ENCODE data around the gene KCNA10. TPM values are rescaled to one million over a fixed set of nuclear protein-coding genes. Genes with fewer than 3 reads are reported as not detected.
"Not testable (repeated sequence)": the region's sequence is repeated elsewhere in the genome, so short reads cannot be mapped to it uniquely, and the experiment has no call there.

The KCNA10 gene
- total RNA-seq, 1 donor from 2014 or later = not detected

DNA sequence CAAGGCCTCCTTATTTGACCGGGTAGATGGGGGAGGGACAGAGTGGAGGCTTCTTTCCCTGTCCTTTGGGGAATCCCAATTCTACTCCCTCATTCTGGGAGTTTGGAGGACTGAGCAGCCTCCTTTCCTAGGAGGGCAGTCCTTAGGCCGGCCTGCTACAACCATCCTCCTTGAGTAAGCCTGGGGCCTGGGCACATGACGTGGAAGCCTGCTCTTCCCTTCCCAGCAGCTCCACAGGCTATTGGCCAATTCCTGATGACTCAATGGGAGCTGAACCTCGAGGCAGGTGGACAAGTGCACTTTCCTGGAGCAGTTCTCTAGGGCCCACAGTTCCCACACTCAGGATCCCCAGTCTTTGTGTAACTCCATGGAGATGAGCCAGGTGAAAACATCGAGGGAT lies 3.1 kb downstream of the KCNA10 start:
- TF ChIP-seq, protein P1, sequence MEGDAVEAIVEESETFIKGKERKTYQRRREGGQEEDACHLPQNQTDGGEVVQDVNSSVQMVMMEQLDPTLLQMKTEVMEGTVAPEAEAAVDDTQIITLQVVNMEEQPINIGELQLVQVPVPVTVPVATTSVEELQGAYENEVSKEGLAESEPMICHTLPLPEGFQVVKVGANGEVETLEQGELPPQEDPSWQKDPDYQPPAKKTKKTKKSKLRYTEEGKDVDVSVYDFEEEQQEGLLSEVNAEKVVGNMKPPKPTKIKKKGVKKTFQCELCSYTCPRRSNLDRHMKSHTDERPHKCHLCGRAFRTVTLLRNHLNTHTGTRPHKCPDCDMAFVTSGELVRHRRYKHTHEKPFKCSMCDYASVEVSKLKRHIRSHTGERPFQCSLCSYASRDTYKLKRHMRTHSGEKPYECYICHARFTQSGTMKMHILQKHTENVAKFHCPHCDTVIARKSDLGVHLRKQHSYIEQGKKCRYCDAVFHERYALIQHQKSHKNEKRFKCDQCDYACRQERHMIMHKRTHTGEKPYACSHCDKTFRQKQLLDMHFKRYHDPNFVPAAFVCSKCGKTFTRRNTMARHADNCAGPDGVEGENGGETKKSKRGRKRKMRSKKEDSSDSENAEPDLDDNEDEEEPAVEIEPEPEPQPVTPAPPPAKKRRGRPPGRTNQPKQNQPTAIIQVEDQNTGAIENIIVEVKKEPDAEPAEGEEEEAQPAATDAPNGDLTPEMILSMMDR (IDR thresholded peaks at IDR 0.05; ENCODE audit: unreplicated experiment) = no peak
- Mint-ChIP-seq H3K36me3 (ENCODE audit: insufficient read depth) (no peaks in the 10 kb centered on the region), H3K4me1 (ENCODE audit: low read depth) (no peaks in the 10 kb centered on the region), H3K27ac (no peak overlapping the region), H3K27me3 (peaks cover 9% of the 10 kb centered on the region), H3K4me3 (ENCODE audit: low read depth) (no peak overlapping the region), H3K9me3 (ENCODE audit: low read depth) (peaks cover 6% of the 10 kb centered on the region)
- DNase-seq (ENCODE audit: low spot score, unreplicated experiment) = no peak

DNA sequence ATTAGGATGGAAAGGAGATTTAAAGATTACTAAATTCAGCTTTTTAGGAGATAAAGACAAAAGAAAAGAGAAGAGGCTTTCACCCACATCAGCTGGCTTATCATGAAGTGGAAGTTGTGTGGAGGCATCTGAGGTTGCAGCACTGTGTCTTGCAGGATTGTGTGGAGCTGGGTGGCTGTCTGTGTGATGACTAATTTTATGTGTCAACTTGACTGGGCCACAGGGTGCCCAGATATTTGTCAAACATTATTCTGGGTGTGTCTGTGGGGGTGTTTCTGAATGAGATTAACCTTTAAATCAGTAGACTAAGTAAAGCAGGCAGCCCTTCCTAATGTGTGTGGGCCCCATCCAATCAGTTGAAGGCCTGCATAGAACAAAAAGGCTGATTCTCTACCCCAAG lies 3.9 kb downstream of the KCNA10 start:
- TF ChIP-seq, protein P1 (IDR thresholded peaks at IDR 0.05; ENCODE audit: unreplicated experiment) = no peak
- H3K27me3 Mint-ChIP-seq = peaks cover 9% of the 10 kb centered on the region
- H3K9me3 Mint-ChIP-seq (ENCODE audit: low read depth) = peaks cover 6% of the 10 kb centered on the region
- DNase-seq (ENCODE audit: low spot score, unreplicated experiment) = no peak
- no peak overlapping the region for H3K4me3 Mint-ChIP-seq (ENCODE audit: low read depth)
- no peaks in the 10 kb centered on the region for H3K36me3 Mint-ChIP-seq (ENCODE audit: insufficient read depth)
- H3K4me1 Mint-ChIP-seq (ENCODE audit: low read depth) = no peaks in the 10 kb centered on the region
- no peak overlapping the region for H3K27ac Mint-ChIP-seq

DNA sequence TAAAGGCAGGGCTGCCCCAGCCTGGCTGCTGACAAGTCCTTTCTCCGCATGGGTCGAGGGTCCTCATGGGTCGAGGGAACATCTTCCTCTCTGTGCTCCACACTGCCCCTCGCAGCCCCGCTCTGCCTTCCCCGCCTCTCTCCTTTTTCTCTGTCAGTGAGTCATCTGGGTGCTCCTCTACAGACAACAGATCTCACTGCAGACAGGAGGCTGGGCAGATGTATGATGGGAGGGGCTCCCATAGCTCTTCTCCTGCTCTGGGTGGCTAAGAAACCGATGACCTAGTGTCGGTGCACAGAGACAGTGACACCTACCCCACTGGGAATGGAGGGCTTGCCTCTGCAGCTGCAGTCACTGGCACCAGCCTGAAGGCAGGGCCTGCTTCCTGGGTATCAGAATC lies 5.5 kb downstream of the KCNA10 start:
- H3K9me3 Mint-ChIP-seq (ENCODE audit: low read depth) = peaks cover 6% of the 10 kb centered on the region
- H3K36me3 Mint-ChIP-seq (ENCODE audit: insufficient read depth) = no peaks in the 10 kb centered on the region

DNA sequence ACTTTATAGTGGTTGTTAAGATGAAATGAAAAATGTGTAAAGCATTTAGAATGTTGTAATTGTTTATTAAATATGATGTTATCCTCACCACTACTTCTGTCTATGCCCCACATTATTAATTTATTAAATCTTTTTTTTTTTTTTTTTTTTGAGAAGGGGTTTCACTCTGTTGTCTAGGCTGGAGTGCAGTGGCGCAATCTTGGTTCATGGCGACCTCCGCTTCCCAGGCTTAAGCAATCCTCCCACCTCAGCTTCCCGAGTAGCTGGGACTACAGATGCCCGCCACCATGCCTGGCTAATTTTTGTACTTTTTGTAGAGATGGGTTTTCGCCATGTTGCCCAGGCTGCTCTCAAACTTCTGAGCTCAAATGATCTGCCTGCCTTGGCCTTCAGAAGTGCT lies 7.5 kb downstream of the KCNA10 start:
- H3K36me3 Mint-ChIP-seq (ENCODE audit: insufficient read depth) = no peaks in the 10 kb centered on the region
- no peak overlapping the region for H3K4me3 Mint-ChIP-seq (ENCODE audit: low read depth)
- no peak for DNase-seq (ENCODE audit: low spot score, unreplicated experiment)
- peaks cover 3% of the 10 kb centered on the region for H3K4me1 Mint-ChIP-seq (ENCODE audit: low read depth)
- TF ChIP-seq, protein P1 (IDR thresholded peaks at IDR 0.05; ENCODE audit: unreplicated experiment) = no peak
- H3K9me3 Mint-ChIP-seq (ENCODE audit: low read depth) = no peaks in the 10 kb centered on the region
- no peak overlapping the region for H3K27ac Mint-ChIP-seq
- H3K27me3 Mint-ChIP-seq = peaks cover 20% of the 10 kb centered on the region

More for the DNA sequence above, 5.5 kb downstream of the KCNA10 start:
- no peaks in the 10 kb centered on the region for H3K4me1 Mint-ChIP-seq (ENCODE audit: low read depth)
- no peak for DNase-seq (ENCODE audit: low spot score, unreplicated experiment)
- no peak overlapping the region for H3K4me3 Mint-ChIP-seq (ENCODE audit: low read depth)
- H3K27me3 Mint-ChIP-seq = peaks cover 9% of the 10 kb centered on the region
- TF ChIP-seq, protein P1 (IDR thresholded peaks at IDR 0.05; ENCODE audit: unreplicated experiment) = no peak
- no peak overlapping the region for H3K27ac Mint-ChIP-seq

DNA sequence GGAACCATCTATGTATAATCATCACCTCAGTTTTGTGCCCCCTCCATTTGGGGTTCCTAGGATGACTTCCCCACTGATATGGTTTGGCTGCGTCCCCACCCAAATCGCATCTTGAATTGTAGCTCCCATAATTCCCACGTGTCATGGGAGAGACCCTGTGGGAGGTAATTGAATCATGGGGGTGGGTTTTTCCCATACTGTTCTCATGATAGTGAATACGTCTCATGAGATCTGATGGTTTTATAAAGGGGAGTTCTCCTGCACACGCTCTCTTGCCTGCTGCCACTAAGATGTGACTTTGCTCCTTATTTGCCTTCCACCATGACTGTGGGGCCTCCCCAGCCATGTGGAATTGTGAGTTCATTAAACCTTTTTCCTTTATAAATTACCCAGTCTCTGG lies 8.1 kb downstream of the KCNA10 start:
- DNase-seq (ENCODE audit: low spot score, unreplicated experiment); H3K9me3 Mint-ChIP-seq (ENCODE audit: low read depth); H3K4me1 Mint-ChIP-seq (ENCODE audit: low read depth); H3K27ac Mint-ChIP-seq; H3K4me3 Mint-ChIP-seq (ENCODE audit: low read depth); H3K36me3 Mint-ChIP-seq (ENCODE audit: insufficient read depth): not testable (repeated sequence)
- peaks cover 22% of the 10 kb centered on the region for H3K27me3 Mint-ChIP-seq

DNA sequence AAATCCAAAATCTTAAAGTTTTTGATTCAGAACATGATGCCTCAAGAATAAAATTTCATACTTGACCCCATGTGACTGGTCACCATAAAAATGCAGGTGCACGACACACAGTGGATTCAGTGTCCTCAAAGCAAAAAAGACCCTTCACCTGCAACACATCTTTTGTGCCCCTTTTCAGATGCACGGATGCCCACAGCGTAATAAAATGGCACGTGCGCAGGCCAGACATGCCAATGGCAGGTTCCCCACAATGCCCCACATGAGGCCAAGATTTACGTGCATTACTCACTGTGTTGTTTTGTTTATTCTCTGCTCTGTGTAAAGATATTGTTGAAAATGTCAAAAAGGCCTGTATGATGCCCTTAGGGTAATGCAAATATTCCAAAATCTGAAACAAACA lies 9.3 kb downstream of the KCNA10 start:
- Mint-ChIP-seq H3K4me1 (ENCODE audit: low read depth) (peaks cover 3% of the 10 kb centered on the region), H3K36me3 (ENCODE audit: insufficient read depth) (no peaks in the 10 kb centered on the region), H3K27ac (no peak overlapping the region), H3K9me3 (ENCODE audit: low read depth) (no peaks in the 10 kb centered on the region), H3K27me3 (peaks cover 26% of the 10 kb centered on the region), H3K4me3 (ENCODE audit: low read depth) (no peak overlapping the region)
- DNase-seq (ENCODE audit: low spot score, unreplicated experiment) = no peak
- TF ChIP-seq, protein P1 (IDR thresholded peaks at IDR 0.05; ENCODE audit: unreplicated experiment) = no peak
